Transverse colon (tissue), 4 donors: ENCODE data around the gene FNTB. TPM values are rescaled to one million over a fixed set of nuclear protein-coding genes. Genes with fewer than 3 reads are reported as not detected.

ENCODE experiments used
- DNase-seq: peaks from one replicate; pipeline ENCODE4 v3.0.0-alpha.2; 2019
- H3K27ac ChIP-seq, 4 donors: fragments of 200-600 bp; sonication (generic); 2 replicates each; pipeline ENCODE4 v1.5.1; 2016 to 2018; ENCODE audit warnings: inconsistent platforms in 4 of 4
- H3K27me3 ChIP-seq: fragments of 200-600 bp; sonication (generic); 2 replicates; pipeline ENCODE4 v1.5.1; 2017; ENCODE audit warnings: inconsistent platforms
- H3K36me3 ChIP-seq, 4 donors: fragments of 200-600 bp; sonication (generic); 2 replicates each; pipeline ENCODE4 v1.5.1; 2017 to 2019; ENCODE audit warnings: inconsistent platforms in 4 of 4
- H3K4me1 ChIP-seq, 4 donors: fragments of 200-600 bp; sonication (generic); 2 replicates each; pipeline ENCODE4 v1.5.1; 2017 to 2020; ENCODE audit warnings: inconsistent platforms in 4 of 4
- H3K4me3 ChIP-seq, 4 donors: fragments of 200-600 bp; sonication (generic); 1 replicate in 1 of 4; 2 replicates in 3 of 4; pipeline versions ENCODE4 v1.5.1 to v1.6.1; 2017 to 2019; ENCODE audit warnings: inconsistent platforms in 4 of 4
- H3K9me3 ChIP-seq, 2 donors: fragments of 200-600 bp; sonication (generic); 2 replicates each; pipeline ENCODE4 v1.5.1; 2017 to 2019; ENCODE audit warnings: inconsistent platforms in 2 of 2
- CTCF ChIP-seq, 5 experiments: fragments of 200-600 bp in 3 of 5; fragments of 450-650 bp in 2 of 5; sonication (generic) in 3 of 5; IDR thresholded peaks; 1 replicate in 2 of 5; 2 replicates in 3 of 5; pipeline ENCODE4 v1.5.1; 2016 to 2017; ENCODE audit warnings: antibody characterized with exemption in 5 of 5, inconsistent platforms in 3 of 5, mild to moderate bottlenecking in 2 of 5, moderate library complexity in 1 of 5
- EP300 ChIP-seq: sonication (generic); formaldehyde crosslinking; IDR thresholded peaks from one replicate; pipeline ENCODE4 v1.6.1; 2017; ENCODE audit warnings: antibody characterized with exemption, low read depth
- POLR2A ChIP-seq: fragments of 450-650 bp; IDR thresholded peaks from one replicate; pipeline ENCODE4 v1.6.1; 2016; ENCODE audit warnings: antibody characterized with exemption, mild to moderate bottlenecking, moderate library complexity
- POLR2AphosphoS5 ChIP-seq, 3 donors: sonication (generic); formaldehyde crosslinking; IDR thresholded peaks; one replicate each; pipeline ENCODE4 v1.6.1; 2016; ENCODE audit warnings: antibody characterized with exemption in 3 of 3
- WGBS, 2 donors: methylation state at CpG; one replicate each; pipeline ENCODE4 v1.1.5; 2018; ENCODE audit warnings: low coverage in 1 of 2; 5-methylcytosine and 5-hydroxymethylcytosine counted together
- in situ Hi-C, 4 donors: fragments of 200-750 bp; cut with MboI; loops; one replicate each; pipeline versions ENCODE4 v1.15.0 to v1.15.1; 2017; ENCODE audit warnings: low sequenced_read_pairs in 3 of 4, low pct_ligation_motif_present in 1 of 4, low pct_unique_long_range_greater_than_20kb in 1 of 4
- intact Hi-C: fragments of 100-400 bp; cut with DNase I; formaldehyde crosslinking; loops from one replicate; pipeline ENCODE4 v1.15.1; 2023; ENCODE audit warnings: low total_unique reads
- total RNA-seq, 4 donors: library from RNA; depleted of rRNA; stranded (reverse); fragments of >200 nt; gene quantifications; one replicate each; pipeline ENCODE4 v1.1.0, GENCODE V29; 2016

The FNTB gene
- total RNA-seq, 4 donors from 2014 or later: 6.5 to 77.2 (median 12.7) TPM

DNA sequence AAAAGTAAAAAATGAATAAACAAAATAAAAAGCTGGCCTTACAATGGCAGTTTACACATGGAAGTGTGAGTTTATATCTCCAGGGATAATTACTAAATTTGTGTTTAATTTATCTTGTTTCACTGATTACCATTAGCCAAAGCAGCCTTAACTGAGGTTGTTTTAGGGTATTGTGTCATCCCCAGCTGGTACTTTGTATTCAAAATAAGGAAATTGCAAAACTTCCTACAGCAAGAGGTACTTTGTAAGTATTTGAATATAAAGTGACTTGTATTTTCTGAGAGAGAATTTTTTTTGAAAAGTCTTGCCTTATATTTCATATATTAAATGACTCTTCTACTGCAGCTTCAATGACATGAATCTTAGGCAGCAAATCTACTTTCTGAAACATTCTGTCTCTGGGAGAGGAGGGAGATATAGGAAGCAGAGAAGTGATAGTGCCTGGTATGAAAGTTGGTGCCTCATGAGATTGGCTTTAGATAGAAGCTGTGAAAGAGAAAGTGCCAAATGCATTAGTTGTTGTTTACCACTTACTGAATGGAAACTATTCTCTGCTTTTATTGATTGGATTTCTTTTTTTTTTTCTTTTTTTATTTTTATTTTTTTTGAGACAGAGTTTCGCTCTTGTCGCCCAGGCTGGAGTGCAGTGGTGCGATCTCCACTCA lies 6.7 kb downstream of the FNTB start:
- no peak for DNase-seq
- in situ Hi-C loops (loop anchor here in 1 of 4 donors (25.0 kb wide), 1 partner anchor 394 kb away; no protein-coding TSS in a partner anchor), intact Hi-C loops (no loop called here)
- Histone ChIP-seq H3K27me3 (no peaks in the 10 kb centered on the region), H3K9me3 (no peaks in the 10 kb centered on the region), H3K4me1 (peaks cover 0 to 11% (median 0%) of the 10 kb centered on the region in 4 donors), H3K36me3 (no peaks in the 10 kb centered on the region), H3K4me3 (no peak overlapping the region), H3K27ac (no peak overlapping the region)
- 93 to 100% methylated on average over 3 of the region's 3 CpGs for WGBS, 2 donors
- no peak for TF ChIP-seq POLR2A
- TF ChIP-seq POLR2AphosphoS5 (IDR thresholded peaks at IDR 0.05): no peak
- no peak for TF ChIP-seq EP300
- TF ChIP-seq CTCF (IDR thresholded peaks at IDR 0.05): no peak

DNA sequence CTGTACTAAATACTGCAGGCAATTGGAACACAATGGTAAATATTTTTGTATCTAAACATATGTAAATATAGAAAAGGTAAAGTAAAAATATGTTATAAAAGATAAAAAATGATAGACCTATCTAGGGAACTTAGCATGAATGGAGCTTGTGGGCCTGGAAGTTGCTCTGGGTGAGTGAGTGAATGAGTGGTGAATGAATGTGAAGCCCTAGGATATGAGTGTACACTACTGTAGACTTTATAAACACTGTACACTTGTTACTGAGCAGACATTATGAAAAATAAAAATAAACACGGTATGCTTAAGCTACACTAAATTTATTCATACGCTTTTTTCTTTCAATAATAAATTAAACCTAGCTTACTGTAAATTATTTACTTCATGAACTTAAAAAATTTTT lies 7.8 kb downstream of the FNTB start:
- Histone ChIP-seq H3K27me3 (no peaks in the 10 kb centered on the region), H3K4me3 (no peak overlapping the region), H3K27ac (no peak overlapping the region), H3K9me3 (no peaks in the 10 kb centered on the region), H3K4me1 (peaks cover 0 to 7% (median 0%) of the 10 kb centered on the region in 4 donors), H3K36me3 (no peaks in the 10 kb centered on the region)
- in situ Hi-C loops: loop anchor here in 1 of 4 donors (25.0 kb wide), 1 partner anchor 393 kb away; no protein-coding TSS in a partner anchor
- WGBS, 2 donors: 74 to 89% methylated on average over 2 of the region's 2 CpGs
- DNase-seq: no peak
- no peak for TF ChIP-seq POLR2A
- TF ChIP-seq EP300: no peak
- TF ChIP-seq POLR2AphosphoS5 (IDR thresholded peaks at IDR 0.05): no peak
- no peak for TF ChIP-seq CTCF (IDR thresholded peaks at IDR 0.05)
- intact Hi-C loops: no loop called here

DNA sequence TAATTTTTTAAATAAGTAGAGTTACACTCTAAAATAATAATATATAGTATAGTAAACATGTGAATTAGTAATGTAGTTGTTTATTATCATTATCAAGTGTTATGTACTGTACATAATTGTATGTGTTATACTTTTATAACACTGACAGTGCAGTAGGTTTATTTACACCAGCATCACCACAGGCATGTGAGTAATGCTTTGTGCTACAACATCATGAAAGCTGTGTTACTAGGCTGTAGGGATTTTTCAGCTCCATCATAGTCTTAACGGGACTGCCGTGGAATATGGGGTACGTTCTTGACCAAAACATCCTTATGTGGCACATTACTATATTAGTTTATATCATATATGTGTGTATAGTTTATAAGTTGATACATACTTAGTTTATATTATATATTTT lies 8.6 kb downstream of the FNTB start:
- Histone ChIP-seq H3K27me3 (no peaks in the 10 kb centered on the region), H3K4me1 (peaks cover 0 to 7% (median 0%) of the 10 kb centered on the region in 4 donors), H3K36me3 (no peaks in the 10 kb centered on the region), H3K9me3 (no peaks in the 10 kb centered on the region), H3K27ac (no peak overlapping the region), H3K4me3 (no peak overlapping the region)
- 75 to 90% methylated on average over 3 of the region's 3 CpGs for WGBS, 2 donors
- in situ Hi-C loops (loop anchor here in 1 of 4 donors (25.0 kb wide), 1 partner anchor 392 kb away; no protein-coding TSS in a partner anchor), intact Hi-C loops (no loop called here)
- TF ChIP-seq POLR2A: no peak
- no peak for TF ChIP-seq CTCF (IDR thresholded peaks at IDR 0.05)
- no peak for TF ChIP-seq EP300
- no peak for TF ChIP-seq POLR2AphosphoS5 (IDR thresholded peaks at IDR 0.05)
- no peak for DNase-seq

DNA sequence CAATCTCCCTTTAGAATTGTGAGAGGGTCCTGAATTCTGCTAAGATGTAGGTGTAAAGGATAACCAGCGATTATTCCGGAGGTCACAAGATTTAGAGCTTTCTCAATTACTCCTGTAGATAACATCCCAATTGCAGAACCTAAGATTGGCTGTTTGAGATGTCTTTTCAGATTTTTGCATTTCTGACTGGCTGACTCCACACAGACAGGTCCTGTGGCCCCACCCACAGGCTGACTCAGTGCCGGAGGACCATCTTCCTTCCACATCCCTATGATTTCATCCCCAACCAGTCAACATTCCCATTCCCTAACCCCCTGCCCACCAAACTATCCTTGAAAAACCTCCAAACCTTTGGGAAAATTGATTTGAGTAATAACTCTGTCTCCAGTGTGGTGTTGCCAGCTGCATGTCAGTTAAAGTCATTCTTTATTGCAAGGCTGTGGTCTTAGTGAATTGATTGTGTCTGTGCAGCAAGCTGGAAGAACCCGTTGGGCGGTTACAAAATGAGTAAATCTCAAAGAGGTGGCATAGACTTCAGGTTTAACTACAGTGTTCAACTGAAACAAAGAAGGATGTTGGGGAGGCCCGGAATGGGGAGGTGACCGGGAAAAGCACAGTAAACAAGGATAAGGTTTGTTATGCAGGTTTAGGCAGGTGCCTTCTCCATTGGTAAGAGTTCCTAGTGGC lies 10.6 kb downstream of the FNTB start:
- no peaks in the 10 kb centered on the region for H3K36me3 ChIP-seq
- no peak for TF ChIP-seq CTCF (IDR thresholded peaks at IDR 0.05)
- no peak for TF ChIP-seq POLR2AphosphoS5 (IDR thresholded peaks at IDR 0.05)
- no peak for TF ChIP-seq POLR2A
- no peak for TF ChIP-seq EP300
- no peaks in the 10 kb centered on the region for H3K27me3 ChIP-seq
- no peak overlapping the region for H3K4me3 ChIP-seq
- intact Hi-C loops (no loop called here), in situ Hi-C loops (loop anchor here in 1 of 4 donors (25.0 kb wide), 1 partner anchor 390 kb away; no protein-coding TSS in a partner anchor)
- H3K9me3 ChIP-seq: no peaks in the 10 kb centered on the region
- no peak for DNase-seq
- 65 to 75% methylated on average over 4 to 7 of the region's 7 CpGs for WGBS, 2 donors
- H3K27ac ChIP-seq: no peak overlapping the region
- peaks cover 0 to 7% (median 0%) of the 10 kb centered on the region in 4 donors for H3K4me1 ChIP-seq
